Measurements from ENCODE around the gene SPON1. TPM values are rescaled to one million over a fixed set of nuclear protein-coding genes. Genes with fewer than 3 reads are reported as not detected.

Gene SPON1
- total and polyA plus RNA-seq, 10 of the 15 experiments (the other 5 are each of a cell fraction or from before 2014, with no cell fraction given): 0.13 to 1.1 (median 0.18) TPM; not detected in 5

DNA sequence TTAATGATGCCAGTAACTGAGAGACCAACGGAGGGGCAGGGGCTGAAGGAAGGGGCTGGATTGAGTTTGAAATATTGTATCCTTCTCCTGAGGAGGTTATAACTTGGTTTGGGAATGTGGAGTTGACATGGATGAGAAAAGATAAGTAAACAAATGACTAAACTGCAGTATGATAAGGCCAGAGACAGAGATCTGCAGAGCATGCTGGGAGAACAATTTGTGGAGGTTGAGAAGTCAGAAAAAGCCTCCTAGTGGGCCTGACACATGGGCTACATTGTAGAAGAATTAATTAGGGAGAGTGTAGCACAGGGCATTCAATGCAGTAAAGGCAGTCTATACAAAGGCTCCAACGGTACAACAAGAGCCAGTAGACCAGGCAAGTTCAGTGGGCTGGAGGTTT is 55.9 kb downstream of the SPON1 start:
- WGBS (ENCODE audit: insufficient coverage, insufficient replicate concordance, low lambda C conversion rate, missing lambda C conversion rate): 0% methylated on average over 2 of the region's 2 CpGs
- ChIA-PET RAD21 (ENCODE audit: unreplicated experiment) (no interaction called here), CTCF (no interaction called here), POLR2A (no interaction called here), SMC1A (ENCODE audit: uncharacterized antibody, unreplicated experiment) (no interaction called here)
- Histone ChIP-seq H3K4me1 (ENCODE audit: control insufficient read depth, insufficient read depth, low read length) (no peaks in the 10 kb centered on the region), H3K9ac (ENCODE audit: control insufficient read depth, insufficient read depth, low read length) (no peak overlapping the region), H2AFZ (ENCODE audit: control insufficient read depth, low read depth, low read length) (no peak overlapping the region), H3K79me2 (ENCODE audit: control insufficient read depth, insufficient read depth, low read length) (no peaks in the 10 kb centered on the region), H3K36me3 (ENCODE audit: control insufficient read depth in 2 of 2, insufficient read depth in 2 of 2, low read length in 1 of 2) (no peaks in the 10 kb centered on the region), H3K27ac (ENCODE audit: control insufficient read depth, insufficient read depth) (no peak overlapping the region), H3K4me2 (ENCODE audit: control insufficient read depth, insufficient read depth) (no peak overlapping the region), H3K4me3 (no peak overlapping the region), H3K9me3 (replicated peaks; ENCODE audit: control insufficient read depth, insufficient read depth, low read length) (no peaks in the 10 kb centered on the region), H3K27me3 (replicated peaks in 1 of 2; ENCODE audit: control insufficient read depth in 2 of 2, insufficient read depth in 2 of 2, low read length in 1 of 2) (no peaks in the 10 kb centered on the region; a peak in 2 of 4 replicates), H4K20me1 (ENCODE audit: control insufficient read depth, insufficient read depth) (no peaks in the 10 kb centered on the region)
- FAIRE-seq: no peak
- intact Hi-C loops (cut with micrococcal nuclease; ENCODE audit: unreplicated experiment): no loop called here
- no TSS peak for BruUV-seq (replicated peaks)
- no peak for DNase-seq (ENCODE audit: low read depth, low spot score)
- no peak for ATAC-seq
- in situ Hi-C loops (cut with MboI): no loop called here
- TF ChIP-seq, protein P1, sequence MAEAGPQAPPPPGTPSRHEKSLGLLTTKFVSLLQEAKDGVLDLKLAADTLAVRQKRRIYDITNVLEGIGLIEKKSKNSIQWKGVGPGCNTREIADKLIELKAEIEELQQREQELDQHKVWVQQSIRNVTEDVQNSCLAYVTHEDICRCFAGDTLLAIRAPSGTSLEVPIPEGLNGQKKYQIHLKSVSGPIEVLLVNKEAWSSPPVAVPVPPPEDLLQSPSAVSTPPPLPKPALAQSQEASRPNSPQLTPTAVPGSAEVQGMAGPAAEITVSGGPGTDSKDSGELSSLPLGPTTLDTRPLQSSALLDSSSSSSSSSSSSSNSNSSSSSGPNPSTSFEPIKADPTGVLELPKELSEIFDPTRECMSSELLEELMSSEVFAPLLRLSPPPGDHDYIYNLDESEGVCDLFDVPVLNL (IDR thresholded peaks at IDR 0.05; ENCODE audit: low read depth, low read length): no peak
- TF ChIP-seq TCF12 (IDR thresholded peaks at IDR 0.05; ENCODE audit: low read depth, low read length) (no peak), PML (IDR thresholded peaks at IDR 0.05; ENCODE audit: low read length) (no peak), RCOR1 (conservative IDR thresholded peaks at IDR 0.05; ENCODE audit: low read depth, low read length) (no peak), EED (IDR thresholded peaks at IDR 0.05; ENCODE audit: low read depth) (no peak), MXI1 (IDR thresholded peaks at IDR 0.05; ENCODE audit: low read depth, low read length) (no peak), KDM1A (IDR thresholded peaks at IDR 0.05; ENCODE audit: borderline replicate concordance) (no peak), MYC (IDR thresholded peaks at IDR 0.05; ENCODE audit: insufficient read depth, insufficient read length, insufficient replicate concordance, low read length, severe bottlenecking) (no peak)
- TF ChIP-seq, protein P2, sequence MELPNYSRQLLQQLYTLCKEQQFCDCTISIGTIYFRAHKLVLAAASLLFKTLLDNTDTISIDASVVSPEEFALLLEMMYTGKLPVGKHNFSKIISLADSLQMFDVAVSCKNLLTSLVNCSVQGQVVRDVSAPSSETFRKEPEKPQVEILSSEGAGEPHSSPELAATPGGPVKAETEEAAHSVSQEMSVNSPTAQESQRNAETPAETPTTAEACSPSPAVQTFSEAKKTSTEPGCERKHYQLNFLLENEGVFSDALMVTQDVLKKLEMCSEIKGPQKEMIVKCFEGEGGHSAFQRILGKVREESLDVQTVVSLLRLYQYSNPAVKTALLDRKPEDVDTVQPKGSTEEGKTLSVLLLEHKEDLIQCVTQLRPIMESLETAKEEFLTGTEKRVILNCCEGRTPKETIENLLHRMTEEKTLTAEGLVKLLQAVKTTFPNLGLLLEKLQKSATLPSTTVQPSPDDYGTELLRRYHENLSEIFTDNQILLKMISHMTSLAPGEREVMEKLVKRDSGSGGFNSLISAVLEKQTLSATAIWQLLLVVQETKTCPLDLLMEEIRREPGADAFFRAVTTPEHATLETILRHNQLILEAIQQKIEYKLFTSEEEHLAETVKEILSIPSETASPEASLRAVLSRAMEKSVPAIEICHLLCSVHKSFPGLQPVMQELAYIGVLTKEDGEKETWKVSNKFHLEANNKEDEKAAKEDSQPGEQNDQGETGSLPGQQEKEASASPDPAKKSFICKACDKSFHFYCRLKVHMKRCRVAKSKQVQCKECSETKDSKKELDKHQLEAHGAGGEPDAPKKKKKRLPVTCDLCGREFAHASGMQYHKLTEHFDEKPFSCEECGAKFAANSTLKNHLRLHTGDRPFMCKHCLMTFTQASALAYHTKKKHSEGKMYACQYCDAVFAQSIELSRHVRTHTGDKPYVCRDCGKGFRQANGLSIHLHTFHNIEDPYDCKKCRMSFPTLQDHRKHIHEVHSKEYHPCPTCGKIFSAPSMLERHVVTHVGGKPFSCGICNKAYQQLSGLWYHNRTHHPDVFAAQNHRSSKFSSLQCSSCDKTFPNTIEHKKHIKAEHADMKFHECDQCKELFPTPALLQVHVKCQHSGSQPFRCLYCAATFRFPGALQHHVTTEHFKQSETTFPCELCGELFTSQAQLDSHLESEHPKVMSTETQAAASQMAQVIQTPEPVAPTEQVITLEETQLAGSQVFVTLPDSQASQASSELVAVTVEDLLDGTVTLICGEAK (IDR thresholded peaks at IDR 0.05; ENCODE audit: borderline replicate concordance): no peak
- TF ChIP-seq, protein P3, sequence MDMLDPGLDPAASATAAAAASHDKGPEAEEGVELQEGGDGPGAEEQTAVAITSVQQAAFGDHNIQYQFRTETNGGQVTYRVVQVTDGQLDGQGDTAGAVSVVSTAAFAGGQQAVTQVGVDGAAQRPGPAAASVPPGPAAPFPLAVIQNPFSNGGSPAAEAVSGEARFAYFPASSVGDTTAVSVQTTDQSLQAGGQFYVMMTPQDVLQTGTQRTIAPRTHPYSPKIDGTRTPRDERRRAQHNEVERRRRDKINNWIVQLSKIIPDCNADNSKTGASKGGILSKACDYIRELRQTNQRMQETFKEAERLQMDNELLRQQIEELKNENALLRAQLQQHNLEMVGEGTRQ (IDR thresholded peaks at IDR 0.05; ENCODE audit: borderline replicate concordance, low read depth, low read length): no peak
- TF ChIP-seq, protein P4, sequence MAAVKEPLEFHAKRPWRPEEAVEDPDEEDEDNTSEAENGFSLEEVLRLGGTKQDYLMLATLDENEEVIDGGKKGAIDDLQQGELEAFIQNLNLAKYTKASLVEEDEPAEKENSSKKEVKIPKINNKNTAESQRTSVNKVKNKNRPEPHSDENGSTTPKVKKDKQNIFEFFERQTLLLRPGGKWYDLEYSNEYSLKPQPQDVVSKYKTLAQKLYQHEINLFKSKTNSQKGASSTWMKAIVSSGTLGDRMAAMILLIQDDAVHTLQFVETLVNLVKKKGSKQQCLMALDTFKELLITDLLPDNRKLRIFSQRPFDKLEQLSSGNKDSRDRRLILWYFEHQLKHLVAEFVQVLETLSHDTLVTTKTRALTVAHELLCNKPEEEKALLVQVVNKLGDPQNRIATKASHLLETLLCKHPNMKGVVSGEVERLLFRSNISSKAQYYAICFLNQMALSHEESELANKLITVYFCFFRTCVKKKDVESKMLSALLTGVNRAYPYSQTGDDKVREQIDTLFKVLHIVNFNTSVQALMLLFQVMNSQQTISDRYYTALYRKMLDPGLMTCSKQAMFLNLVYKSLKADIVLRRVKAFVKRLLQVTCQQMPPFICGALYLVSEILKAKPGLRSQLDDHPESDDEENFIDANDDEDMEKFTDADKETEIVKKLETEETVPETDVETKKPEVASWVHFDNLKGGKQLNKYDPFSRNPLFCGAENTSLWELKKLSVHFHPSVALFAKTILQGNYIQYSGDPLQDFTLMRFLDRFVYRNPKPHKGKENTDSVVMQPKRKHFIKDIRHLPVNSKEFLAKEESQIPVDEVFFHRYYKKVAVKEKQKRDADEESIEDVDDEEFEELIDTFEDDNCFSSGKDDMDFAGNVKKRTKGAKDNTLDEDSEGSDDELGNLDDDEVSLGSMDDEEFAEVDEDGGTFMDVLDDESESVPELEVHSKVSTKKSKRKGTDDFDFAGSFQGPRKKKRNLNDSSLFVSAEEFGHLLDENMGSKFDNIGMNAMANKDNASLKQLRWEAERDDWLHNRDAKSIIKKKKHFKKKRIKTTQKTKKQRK (IDR thresholded peaks at IDR 0.05; ENCODE audit: low read depth, low read length): no peak
